Endothelial cell of umbilical vein (primary cell): ENCODE measurements around the gene KCNMA1. TPM values are rescaled to one million over a fixed set of nuclear protein-coding genes. Genes with fewer than 3 reads are reported as not detected.

Experiments
- BruUV-seq: library from RNA; stranded (reverse); fragments of 400-500 nt; replicated peaks from 2 replicates; lab custom pipeline; 2021; lab: Mats Ljungman, UMichigan
- CTCF ChIA-PET: fragments of 300-600, 350-600 bp; sonication (Branson Sonifier 250); formaldehyde crosslinking; loops from one replicate; lab custom pipeline; 2021; ENCODE audit warnings: antibody characterized with exemption, inconsistent platforms; lab: Charles Lee
- POLR2A ChIA-PET: fragments of 300-600, 350-600 bp; sonication (Branson Sonifier 250); formaldehyde crosslinking; loops from one replicate; lab custom pipeline; 2021; ENCODE audit warnings: antibody characterized with exemption, inconsistent platforms; lab: Charles Lee
- DNase-seq: peaks from one replicate; pipeline ENCODE4 v3.0.0-alpha.2; 2011; ENCODE audit warnings: low read depth, low spot score
- FAIRE-seq: peaks from 2 replicates; lab custom pipeline; 2011; peaks lifted over from hg19 to GRCh38; lab: Jason Lieb, UNC
- H2AFZ ChIP-seq: 2 replicates; pipeline ENCODE4 v1.6.0; 2012; ENCODE audit warnings: low read depth, low read length, control low read depth, inconsistent platforms
- H3K27ac ChIP-seq: 2 replicates; pipeline ENCODE4 v1.5.1; 2011; ENCODE audit warnings: low read depth, mild to moderate bottlenecking, control low read depth, low read length, moderate library complexity; ENCODE audit not compliant: insufficient read depth
- H3K27me3 ChIP-seq, 2 experiments: 2 replicates each; pipeline versions ENCODE4 v1.6.0 to v1.6.1; 2011; ENCODE audit warnings: low read length in 2 of 2, mixed read lengths in 1 of 2; ENCODE audit not compliant: control insufficient read depth in 2 of 2, insufficient read depth in 2 of 2
- H3K36me3 ChIP-seq, 2 experiments: 2 replicates in 1 of 2; 3 replicates in 1 of 2; pipeline ENCODE4 v1.5.1; 2011; ENCODE audit warnings: low read length in 2 of 2, mild to moderate bottlenecking in 1 of 2, moderate library complexity in 1 of 2; ENCODE audit not compliant: control insufficient read depth in 2 of 2, insufficient read depth in 2 of 2; ENCODE audit errors: extremely low read depth in 1 of 2
- H3K4me1 ChIP-seq: 3 replicates; pipeline ENCODE4 v1.5.1; 2011; ENCODE audit warnings: mild to moderate bottlenecking, low read length; ENCODE audit not compliant: control insufficient read depth, insufficient read depth; ENCODE audit errors: extremely low read depth
- H3K4me2 ChIP-seq: 2 replicates; pipeline ENCODE4 v1.6.1; 2011; ENCODE audit warnings: low read length, control low read depth, mixed read lengths; ENCODE audit not compliant: insufficient read depth
- H3K4me3 ChIP-seq, 3 experiments: fragments of 200-600 bp in 1 of 3; sonication (generic), shearing (Covaris generic) in 1 of 3; replicated peaks in 1 of 3; 2 replicates each; pipeline ENCODE4 v1.5.1; 2011 to 2016; ENCODE audit warnings: control low read depth in 3 of 3, low read length in 3 of 3, mild to moderate bottlenecking in 2 of 3, inconsistent platforms in 1 of 3, low read depth in 1 of 3, moderate library complexity in 1 of 3; ENCODE audit not compliant: insufficient read depth in 1 of 3
- H3K79me2 ChIP-seq: 2 replicates; pipeline ENCODE4 v1.6.0; 2012; ENCODE audit warnings: low read length, inconsistent platforms; ENCODE audit not compliant: control insufficient read depth, insufficient read depth
- H3K9ac ChIP-seq: replicated peaks from 2 replicates; pipeline ENCODE3; 2011; ENCODE audit warnings: low read length, control low read depth; ENCODE audit not compliant: insufficient read depth; ENCODE audit errors: extremely low read depth
- H3K9me1 ChIP-seq: replicated peaks from 3 replicates; pipeline ENCODE4 v1.6.0; 2011; ENCODE audit warnings: mild to moderate bottlenecking, low read length; ENCODE audit not compliant: control insufficient read depth, insufficient read depth; ENCODE audit errors: extremely low read depth
- H3K9me3 ChIP-seq: replicated peaks from 2 replicates; pipeline ENCODE4 v1.5.1; 2012; ENCODE audit warnings: low read length, inconsistent platforms; ENCODE audit not compliant: control insufficient read depth, insufficient read depth
- H4K20me1 ChIP-seq: replicated peaks from 2 replicates; pipeline ENCODE3; 2011; ENCODE audit warnings: mild to moderate bottlenecking, low read length; ENCODE audit not compliant: control insufficient read depth, insufficient read depth; ENCODE audit errors: extremely low read depth
- CTCF ChIP-seq, 2 donors: IDR thresholded peaks; 1 replicate in 1 of 2; 2 replicates in 1 of 2; pipeline ENCODE4 v1.5.1; 2011; ENCODE audit warnings: low read length in 2 of 2, mild to moderate bottlenecking in 2 of 2, moderate library complexity in 2 of 2, control low read depth in 1 of 2, inconsistent platforms in 1 of 2, low read depth in 1 of 2; ENCODE audit not compliant: insufficient read depth in 1 of 2; ENCODE audit errors: extremely low read depth in 1 of 2
- EZH2 ChIP-seq: IDR thresholded peaks from 2 replicates; pipeline ENCODE4 v1.6.1; 2012; ENCODE audit warnings: borderline replicate concordance, low read depth, mild to moderate bottlenecking, moderate library complexity, low read length, inconsistent platforms; ENCODE audit not compliant: severe bottlenecking
- FOS ChIP-seq: IDR thresholded peaks from 2 replicates; pipeline ENCODE4 v1.6.1; 2011; ENCODE audit warnings: mild to moderate bottlenecking, low read length, moderate library complexity, borderline replicate concordance; ENCODE audit not compliant: insufficient read depth
- GATA2 ChIP-seq: IDR thresholded peaks from 2 replicates; pipeline ENCODE4 v1.7.0; 2011; ENCODE audit warnings: low read depth, mild to moderate bottlenecking, moderate library complexity, mixed read lengths, low read length; ENCODE audit not compliant: insufficient read length, insufficient read depth
- JUN ChIP-seq: IDR thresholded peaks from 2 replicates; pipeline ENCODE4 v1.6.1; 2011; ENCODE audit warnings: borderline replicate concordance, low read depth; ENCODE audit not compliant: insufficient read length, insufficient read depth
- MYC ChIP-seq: IDR thresholded peaks from one replicate; pipeline ENCODE4 v1.6.1; 2011; ENCODE audit warnings: mild to moderate bottlenecking, low read depth, low read length
- POLR2A ChIP-seq: IDR thresholded peaks from 2 replicates; pipeline ENCODE4 v1.6.1; 2012; ENCODE audit warnings: low read depth, mild to moderate bottlenecking, control low read depth, low read length
- POLR2AphosphoS5 ChIP-seq: IDR thresholded peaks from 2 replicates; pipeline ENCODE4 v1.6.1; 2012; ENCODE audit warnings: low read depth, mild to moderate bottlenecking, control low read depth, low read length, moderate library complexity; ENCODE audit not compliant: insufficient read depth
- dilution Hi-C: fragments of 300-500 bp; cut with MboI; formaldehyde crosslinking; loops from one replicate; pipeline ENCODE4 v1.15.0; 2019; ENCODE audit warnings: low sequenced_read_pairs; ENCODE audit not compliant: extremely low pct_ligation_motif_present
- intact Hi-C: fragments of 100-400 bp; cut with micrococcal nuclease; formaldehyde crosslinking; loops from one replicate; pipeline ENCODE4 v1.10.0; 2022
- polyA plus RNA-seq, 4 experiments: library from polyadenylated mRNA; depleted of rRNA in 3 of 4; stranded (reverse) in 3 of 4; unstranded in 1 of 4; fragments of >200 nt; gene quantifications; 2 replicates each; pipeline versions ENCODE4 v1.2.1 to v1.2.3, GENCODE V29; 2011 to 2012; ENCODE audit warnings: missing spikeins in 1 of 4
- total RNA-seq: library from RNA; stranded (reverse); gene quantifications from 2 replicates; pipeline ENCODE4 v1.2.3, GENCODE V29; 2021
- TF ChIP-seq, protein P1 (sequence below): IDR thresholded peaks from 2 replicates; pipeline ENCODE4 v1.6.1; 2011; ENCODE audit not compliant: insufficient read depth, insufficient read length

The KCNMA1 gene
- total and polyA plus RNA-seq, 2 donors (not counting 3 experiments of a cell fraction or from before 2014, with no cell fraction given), result 0.10 to 0.82 TPM

DNA sequence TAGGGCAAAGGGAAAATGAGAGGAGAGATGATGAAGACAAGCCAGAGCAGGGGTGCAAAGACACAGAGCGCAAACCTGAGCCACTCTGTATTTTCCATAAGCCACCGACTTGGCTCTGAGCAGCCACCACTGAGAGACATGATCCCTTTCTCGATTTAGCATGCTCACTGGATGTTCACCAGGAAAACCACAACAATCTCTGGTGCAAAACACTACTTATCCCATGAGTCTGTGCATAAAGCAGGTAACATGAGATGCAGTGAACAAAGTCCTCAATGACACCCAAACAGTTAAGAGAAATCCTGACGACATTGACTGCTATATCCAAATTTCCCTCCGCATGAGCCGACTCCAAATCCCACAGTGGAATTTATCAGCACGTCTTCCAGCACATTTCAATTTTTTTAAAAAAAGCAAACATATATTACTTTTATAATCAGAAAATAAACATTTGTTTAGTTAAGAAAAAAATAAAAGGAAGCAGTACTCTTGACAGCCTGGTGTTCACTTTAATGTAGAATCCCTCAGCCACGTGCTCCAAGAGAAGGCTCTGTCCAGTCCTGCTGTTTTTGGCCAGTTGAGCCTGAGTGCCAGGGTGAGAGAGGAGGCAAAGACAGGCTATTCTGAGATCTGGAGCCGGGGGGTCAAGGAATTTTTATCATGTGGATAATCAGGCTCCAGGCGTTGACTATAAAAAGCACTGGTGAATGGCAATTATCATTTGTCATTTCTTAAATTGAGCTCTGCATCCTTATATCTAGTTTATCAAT, 238.4 kb downstream of the KCNMA1 start:
- POLR2A ChIA-PET, result no interaction called here
- TF ChIP-seq, protein P1, sequence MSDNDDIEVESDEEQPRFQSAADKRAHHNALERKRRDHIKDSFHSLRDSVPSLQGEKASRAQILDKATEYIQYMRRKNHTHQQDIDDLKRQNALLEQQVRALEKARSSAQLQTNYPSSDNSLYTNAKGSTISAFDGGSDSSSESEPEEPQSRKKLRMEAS, result no peak
- TF ChIP-seq GATA2 (no peak), POLR2AphosphoS5 (no peak)
- no peak for DNase-seq
- Histone ChIP-seq H3K79me2 (no peaks in the 10 kb centered on the region), H4K20me1 (no peaks in the 10 kb centered on the region), H3K27ac (no peak overlapping the region), H3K4me3 (no peak overlapping the region), H3K9ac (no peak overlapping the region), H3K9me3 (no peaks in the 10 kb centered on the region), H2AFZ (no peak overlapping the region), H3K36me3 (no peaks in the 10 kb centered on the region), H3K4me2 (no peak overlapping the region), H3K27me3 (no peaks in the 10 kb centered on the region), H3K9me1 (no peaks in the 10 kb centered on the region), H3K4me1 (no peaks in the 10 kb centered on the region)
- dilution Hi-C loops (no loop called here), intact Hi-C loops (no loop called here)
- CTCF ChIA-PET, result interaction anchor here (1.2 kb wide), 1 partner anchor 242 kb away, joined by 3 read pairs; no protein-coding TSS in a partner anchor
- FAIRE-seq, result no peak
- BruUV-seq, result no TSS peak

DNA sequence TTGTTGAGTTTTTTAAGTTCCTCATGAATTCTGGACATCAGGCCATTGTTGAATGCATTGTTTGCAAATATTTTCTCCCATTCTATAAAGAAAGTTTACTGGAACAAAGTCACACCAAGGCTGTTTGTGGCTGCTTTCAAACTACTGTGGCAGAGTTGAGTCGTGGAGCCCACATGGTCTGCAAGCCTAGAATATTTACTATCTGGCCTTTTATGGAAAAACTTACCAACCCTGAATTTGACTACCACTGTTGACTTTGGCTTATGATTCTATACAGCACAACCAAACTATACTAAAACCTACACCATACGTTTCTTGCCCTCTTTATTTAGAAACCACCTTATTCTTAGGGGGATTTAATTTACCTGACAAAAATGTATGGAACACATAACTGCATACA, 239.1 kb downstream of the KCNMA1 start:
- H3K27me3 ChIP-seq, result no peaks in the 10 kb centered on the region
- no peak overlapping the region for H3K4me2 ChIP-seq
- BruUV-seq, result no TSS peak
- no peaks in the 10 kb centered on the region for H3K36me3 ChIP-seq
- H3K27ac ChIP-seq, result no peak overlapping the region
- no peaks in the 10 kb centered on the region for H3K9me1 ChIP-seq
- H3K4me3 ChIP-seq, result no peak overlapping the region
- no peaks in the 10 kb centered on the region for H3K79me2 ChIP-seq
- intact Hi-C loops (no loop called here), dilution Hi-C loops (no loop called here)
- POLR2A ChIA-PET, result no interaction called here
- H3K9me3 ChIP-seq, result no peaks in the 10 kb centered on the region
- FAIRE-seq, result no peak
- no peak overlapping the region for H2AFZ ChIP-seq
- no peaks in the 10 kb centered on the region for H4K20me1 ChIP-seq
- H3K4me1 ChIP-seq, result peaks cover 2% of the 10 kb centered on the region
- CTCF ChIA-PET, result no interaction called here
- no peak overlapping the region for H3K9ac ChIP-seq
- no peak for DNase-seq
- TF ChIP-seq MYC (no peak), POLR2AphosphoS5 (no peak), EZH2 (no peak), CTCF (IDR thresholded peaks at IDR 0.05; ENCODE audit: extremely low read depth in 1 of 2, insufficient read depth in 1 of 2, low read depth in 1 of 2, low read length in 2 of 2) (no peak), GATA2 (no peak), POLR2A (no peak), FOS (no peak), JUN (no peak)
- TF ChIP-seq, protein P1, result no peak
